NB4 (cell line): ENCODE results near the gene BANP.

Experiments
- POLR2A ChIP-seq: IDR thresholded peaks from 2 replicates; pipeline ENCODE4 v1.6.1; 2011; ENCODE audit warnings: mild to moderate bottlenecking; ENCODE audit not compliant: insufficient read length; ENCODE audit errors: extremely low read depth
- TF ChIP-seq, protein P1 (sequence below): IDR thresholded peaks from one replicate; pipeline ENCODE4 v1.5.1; 2012; ENCODE audit warnings: low read depth, low read length

DNA sequence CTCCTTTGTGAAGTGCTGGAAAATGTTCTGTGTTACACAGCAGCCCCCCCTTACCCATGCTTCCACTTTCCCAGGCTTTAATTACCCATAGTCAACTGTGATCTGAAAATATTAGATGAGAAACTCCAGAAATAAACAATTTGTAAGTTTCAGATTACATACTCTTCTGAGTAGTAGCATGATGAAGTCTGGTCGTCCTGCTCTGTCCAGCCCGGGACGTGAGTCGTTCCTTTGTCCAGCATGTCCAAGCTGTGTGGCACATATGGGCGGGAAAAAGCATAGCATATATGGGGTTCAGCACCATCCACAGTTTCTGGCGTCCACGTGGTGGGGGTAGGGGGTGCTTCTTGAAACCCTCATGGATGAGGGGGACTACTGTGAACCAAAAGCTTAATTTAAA is 83.5 kb downstream of the BANP start:
- TF ChIP-seq, protein P1, sequence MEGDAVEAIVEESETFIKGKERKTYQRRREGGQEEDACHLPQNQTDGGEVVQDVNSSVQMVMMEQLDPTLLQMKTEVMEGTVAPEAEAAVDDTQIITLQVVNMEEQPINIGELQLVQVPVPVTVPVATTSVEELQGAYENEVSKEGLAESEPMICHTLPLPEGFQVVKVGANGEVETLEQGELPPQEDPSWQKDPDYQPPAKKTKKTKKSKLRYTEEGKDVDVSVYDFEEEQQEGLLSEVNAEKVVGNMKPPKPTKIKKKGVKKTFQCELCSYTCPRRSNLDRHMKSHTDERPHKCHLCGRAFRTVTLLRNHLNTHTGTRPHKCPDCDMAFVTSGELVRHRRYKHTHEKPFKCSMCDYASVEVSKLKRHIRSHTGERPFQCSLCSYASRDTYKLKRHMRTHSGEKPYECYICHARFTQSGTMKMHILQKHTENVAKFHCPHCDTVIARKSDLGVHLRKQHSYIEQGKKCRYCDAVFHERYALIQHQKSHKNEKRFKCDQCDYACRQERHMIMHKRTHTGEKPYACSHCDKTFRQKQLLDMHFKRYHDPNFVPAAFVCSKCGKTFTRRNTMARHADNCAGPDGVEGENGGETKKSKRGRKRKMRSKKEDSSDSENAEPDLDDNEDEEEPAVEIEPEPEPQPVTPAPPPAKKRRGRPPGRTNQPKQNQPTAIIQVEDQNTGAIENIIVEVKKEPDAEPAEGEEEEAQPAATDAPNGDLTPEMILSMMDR, result no peak
- TF ChIP-seq POLR2A, result no peak
